NCI-H1105 treated with DMSO at 0.1 percent for 48 hours (cell line): ENCODE data around the gene TM2D3.

Source experiments
- DNase-seq: peaks from one replicate; lab custom pipeline; 2025; lab: John Stamatoyannopoulos, UW

TM2D3 gene, protein sequence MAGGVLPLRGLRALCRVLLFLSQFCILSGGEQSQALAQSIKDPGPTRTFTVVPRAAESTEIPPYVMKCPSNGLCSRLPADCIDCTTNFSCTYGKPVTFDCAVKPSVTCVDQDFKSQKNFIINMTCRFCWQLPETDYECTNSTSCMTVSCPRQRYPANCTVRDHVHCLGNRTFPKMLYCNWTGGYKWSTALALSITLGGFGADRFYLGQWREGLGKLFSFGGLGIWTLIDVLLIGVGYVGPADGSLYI

GRCh38 chr15:101652098-101652785, at the start of gene TM2D3:
Gene TM2D3, minus strand, starts transcription at chr15:101652381. Its CDS starts 20 bp downstream, at chr15:101652361.
- DNase-seq: peak; percentile 93

GRCh38 chr15:101698314-101698713, 46.1 kb upstream of the TM2D3 start:
- DNase-seq: no peak

DNA sequence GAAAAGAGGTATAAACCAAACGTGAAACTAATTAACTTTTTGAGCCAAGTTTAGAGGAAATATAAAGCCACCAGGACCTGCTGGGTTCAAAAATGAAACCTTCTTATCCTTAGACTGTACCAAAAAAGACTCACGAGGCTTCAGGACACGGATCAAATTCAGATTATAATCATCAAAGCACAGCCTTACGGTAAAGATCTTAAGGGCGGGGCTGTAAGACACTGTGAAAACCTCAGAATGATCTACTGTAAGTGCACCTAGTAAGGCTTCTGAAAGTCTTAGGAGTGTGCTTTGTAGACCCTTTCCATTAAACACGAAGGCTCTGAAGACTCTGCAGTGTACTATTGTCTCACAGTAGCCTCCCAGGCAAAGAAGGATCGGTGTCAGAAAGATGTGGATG, 45.3 kb upstream of the TM2D3 start:
- DNase-seq: no peak

GRCh38 chr15:101696829-101697228, 44.6 kb upstream of the TM2D3 start:
- DNase-seq: no peak

DNA sequence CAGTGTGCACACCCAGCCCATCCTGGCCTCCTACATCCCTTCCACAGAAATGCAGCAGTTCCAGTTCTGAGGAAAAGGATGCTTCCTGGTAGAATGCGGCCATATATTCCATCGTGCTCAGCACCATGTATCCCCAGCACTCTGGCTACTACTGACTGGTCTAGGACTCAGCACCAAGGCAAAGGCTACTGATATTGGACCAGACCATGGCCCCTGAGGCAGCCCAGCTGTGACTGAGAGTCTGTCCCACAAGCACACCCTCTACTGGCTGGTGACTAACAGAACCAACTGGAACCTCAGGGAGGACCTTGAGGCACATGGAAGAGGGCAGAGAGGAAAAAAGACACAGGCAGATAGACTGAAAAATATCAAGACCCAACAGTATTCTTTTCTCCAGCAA, 42.1 kb upstream of the TM2D3 start:
- no peak for DNase-seq

DNA sequence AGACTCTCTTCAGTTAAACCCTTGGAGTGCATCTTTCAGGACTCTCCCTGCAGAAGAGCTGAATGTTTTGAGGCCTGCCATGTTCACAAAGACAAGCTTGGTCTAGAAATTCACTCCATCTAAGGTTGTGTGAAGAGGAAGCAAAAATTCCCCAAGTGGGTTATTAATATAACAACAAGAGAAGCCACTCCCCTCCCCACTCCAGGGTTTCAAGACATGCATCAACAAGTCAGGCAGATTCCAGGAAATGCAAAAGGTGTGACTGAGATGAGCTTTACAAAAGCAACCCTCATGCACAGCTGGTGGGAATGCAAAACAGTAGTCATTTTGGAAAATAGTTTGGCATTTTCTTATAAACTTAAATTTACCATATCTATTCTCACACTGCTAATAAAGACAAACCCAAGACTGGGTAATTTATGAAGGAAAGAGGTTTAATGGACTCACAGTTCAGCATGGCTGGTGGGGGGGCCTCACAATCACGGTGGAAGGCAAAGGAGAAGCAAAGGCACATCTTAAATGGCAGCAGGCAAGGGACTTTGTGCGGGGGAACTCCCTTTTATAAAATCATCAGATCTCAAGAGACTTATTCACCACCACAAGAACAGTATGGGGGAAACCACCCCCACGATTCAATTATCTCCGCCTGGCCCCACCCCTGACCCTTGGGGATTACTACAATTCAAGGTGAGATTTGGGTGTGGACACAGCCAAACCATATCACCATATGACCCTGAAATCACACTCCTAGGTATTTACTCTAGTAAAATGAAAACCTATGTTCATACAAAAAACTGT, 40.8 kb upstream of the TM2D3 start:
- no peak for DNase-seq

GRCh38 chr15:101689901-101690300, 37.7 kb upstream of the TM2D3 start:
- DNase-seq: no peak

DNA sequence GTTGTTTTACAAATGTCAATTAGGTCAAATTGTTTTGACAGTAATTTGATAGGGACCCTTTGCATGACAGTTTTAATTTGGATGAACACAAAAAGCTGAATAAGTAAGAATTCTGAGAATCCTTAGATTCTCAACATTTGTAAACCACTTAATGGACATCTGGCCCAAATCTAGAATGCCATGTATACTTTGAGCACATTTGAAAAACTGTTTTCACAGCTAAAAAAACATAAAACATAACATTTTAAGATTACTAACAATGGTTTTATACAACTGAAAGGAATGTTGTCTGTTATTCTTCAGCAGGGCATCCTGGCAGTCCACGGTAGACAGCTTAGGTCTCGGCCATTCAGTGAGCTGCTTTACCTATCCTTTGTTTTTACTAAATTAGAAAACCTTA, 34.5 kb upstream of the TM2D3 start:
- DNase-seq: no peak

DNA sequence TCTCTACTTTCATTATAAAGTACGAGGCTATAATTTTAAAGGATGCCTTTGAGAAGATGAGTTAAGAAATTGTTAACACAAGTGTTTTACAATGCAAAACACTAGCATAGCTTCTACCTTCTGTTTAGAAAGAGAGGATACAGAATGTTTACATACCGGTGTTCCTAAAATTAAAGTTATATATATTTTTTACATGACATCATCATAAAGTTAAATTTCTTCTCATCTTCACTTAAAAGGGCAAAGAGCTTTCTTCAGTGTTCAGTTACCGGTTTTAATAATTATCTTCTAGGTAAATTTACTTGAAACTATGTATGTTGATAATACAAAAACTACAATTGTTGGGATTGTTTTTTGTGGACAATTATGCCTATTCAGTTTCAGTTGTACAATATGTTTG, 32.7 kb upstream of the TM2D3 start:
- no peak for DNase-seq

DNA sequence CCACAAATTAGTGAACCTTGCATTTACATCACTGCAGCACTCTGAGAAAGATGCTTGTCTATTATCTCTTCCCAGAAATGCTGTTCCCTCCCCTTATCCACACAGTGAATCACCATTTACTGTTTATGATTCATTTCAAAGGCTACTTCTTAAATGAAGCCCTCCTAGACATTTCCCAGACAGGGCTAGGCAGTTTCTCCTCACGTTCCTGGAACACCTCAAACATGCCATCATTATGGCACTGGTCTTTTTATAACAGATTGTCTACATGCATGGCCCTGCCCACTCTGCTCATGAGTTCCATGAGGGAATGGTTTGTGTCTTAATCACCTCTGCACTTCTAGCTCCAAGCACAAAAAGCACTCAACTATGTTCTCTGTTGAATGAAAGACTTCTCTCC, 32.2 kb upstream of the TM2D3 start:
- DNase-seq: no peak

DNA sequence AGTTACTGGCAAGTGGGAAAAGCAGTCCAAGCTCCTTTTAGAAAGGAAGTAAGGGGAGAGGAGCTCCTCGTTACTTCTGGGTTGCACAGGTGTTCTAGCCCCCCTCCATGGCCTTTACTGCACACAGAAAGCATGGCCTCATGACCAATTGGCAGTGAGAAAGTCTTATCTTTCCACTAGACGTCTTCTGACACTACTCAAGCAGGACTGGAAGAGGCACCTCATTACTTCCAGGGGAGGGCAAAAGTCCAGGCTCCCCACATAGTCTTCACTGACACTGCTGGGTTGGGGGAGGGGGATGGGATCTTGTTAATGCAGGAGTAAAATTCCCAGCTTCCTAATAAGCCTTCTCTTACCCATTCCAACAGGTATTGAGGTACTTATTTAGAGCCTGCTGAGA, 27.6 kb upstream of the TM2D3 start:
- DNase-seq: no peak

DNA sequence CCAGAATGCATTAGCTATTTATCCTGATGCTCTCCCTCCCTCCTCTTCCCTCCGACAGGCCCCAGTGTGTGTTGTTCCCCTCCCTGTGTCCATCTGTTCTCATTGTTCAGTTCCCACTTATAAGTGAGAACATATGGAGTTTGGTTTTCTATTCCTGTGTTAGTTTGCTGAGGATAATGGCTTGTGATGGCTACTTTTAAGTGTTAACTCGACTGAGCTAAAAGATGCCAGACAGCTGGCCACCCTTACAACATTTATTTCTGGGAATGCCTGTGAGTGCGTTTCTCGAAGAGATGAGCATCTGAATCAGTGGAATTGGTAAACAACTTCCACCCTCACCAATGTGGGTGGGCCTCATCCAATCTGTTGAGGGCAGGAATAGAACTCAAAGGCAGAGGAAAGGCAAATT, 24.7 kb upstream of the TM2D3 start:
- no peak for DNase-seq

DNA sequence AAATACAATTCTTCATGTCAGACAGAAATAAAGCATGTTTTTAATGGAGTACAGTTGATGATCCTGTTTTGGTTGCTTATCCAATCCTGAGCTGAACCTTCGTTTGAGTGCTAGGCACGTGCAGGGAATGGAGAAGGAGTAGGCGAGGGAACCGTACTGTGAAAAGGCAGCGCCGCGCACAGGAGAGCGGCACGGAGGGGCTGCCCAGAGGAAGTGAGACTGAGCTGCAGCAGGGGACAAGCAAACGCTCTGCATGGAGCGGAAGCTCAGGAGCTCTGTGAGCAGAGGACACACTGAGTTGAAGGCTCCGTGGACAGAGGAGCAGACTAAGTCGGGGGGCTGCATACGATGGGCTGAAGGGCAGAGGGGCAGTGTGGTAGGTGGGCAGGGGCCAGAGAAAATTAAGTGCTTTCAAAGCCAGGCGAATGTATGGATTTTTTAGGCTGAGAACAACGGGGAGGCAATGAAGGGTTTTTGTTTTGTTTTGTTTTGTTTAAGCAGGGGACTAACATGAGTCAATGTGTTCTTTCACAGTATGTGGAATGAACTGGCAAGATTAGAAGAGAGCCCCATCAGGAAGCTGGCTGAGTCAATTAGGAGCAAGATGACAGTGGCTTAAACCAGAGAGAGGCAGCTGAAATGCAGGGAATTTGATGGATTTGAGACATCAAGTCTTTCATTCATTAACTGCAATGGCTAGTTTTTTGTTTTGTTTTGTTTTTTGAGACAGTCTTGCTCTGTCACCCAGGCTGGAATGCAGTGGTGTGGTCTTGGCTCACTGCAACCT, 23.8 kb upstream of the TM2D3 start:
- no peak for DNase-seq

- DNase-seq: no peak
Measured at GRCh38 chr15:101675015-101675414, 22.8 kb upstream of the TM2D3 start.

- DNase-seq: no peak
Measured at GRCh38 chr15:101672298-101672697, 20.1 kb upstream of the TM2D3 start.

- DNase-seq: no peak
Measured at GRCh38 chr15:101669744-101670143, 17.6 kb upstream of the TM2D3 start.

DNA sequence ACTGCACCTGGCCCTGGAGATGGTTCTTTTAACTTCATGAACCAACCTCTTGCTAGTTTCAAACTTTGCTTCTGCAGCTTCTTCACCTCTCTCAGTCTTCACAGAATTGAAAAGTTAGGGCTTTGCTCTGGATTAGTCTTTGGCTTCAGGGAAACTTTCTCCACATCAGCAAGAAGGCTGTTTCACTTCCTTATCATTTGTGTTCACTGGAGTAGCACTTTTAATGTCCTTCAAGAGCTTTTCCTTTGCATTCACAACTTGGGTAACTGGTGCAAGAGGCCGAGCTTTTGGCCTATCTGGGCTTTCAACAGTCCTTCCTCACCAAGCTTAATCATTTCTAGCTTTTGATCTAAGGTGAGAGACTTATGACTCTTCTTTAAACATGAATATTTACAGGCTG, 15.7 kb upstream of the TM2D3 start:
- no peak for DNase-seq

GRCh38 chr15:101664303-101664913, 12.2 kb upstream of the TM2D3 start:
- no peak for DNase-seq

DNA sequence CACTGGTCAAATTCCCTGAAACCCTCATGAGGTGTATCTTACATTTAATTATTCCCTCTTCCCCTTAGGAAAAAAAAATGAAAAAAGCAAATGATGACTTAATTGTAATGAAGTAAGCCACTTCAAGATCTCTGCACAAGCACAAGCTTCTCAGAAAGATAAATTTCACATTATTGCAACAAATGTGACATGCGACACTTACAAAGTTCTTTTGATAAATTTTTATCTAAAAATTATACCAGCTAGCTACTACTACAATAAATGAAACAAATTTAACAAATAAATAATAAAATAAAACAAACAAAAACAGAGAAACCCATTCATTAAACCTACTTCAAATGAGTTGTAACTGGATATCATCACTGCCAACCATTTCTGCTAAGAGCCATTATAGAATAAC, 10.0 kb upstream of the TM2D3 start:
- no peak for DNase-seq

DNA sequence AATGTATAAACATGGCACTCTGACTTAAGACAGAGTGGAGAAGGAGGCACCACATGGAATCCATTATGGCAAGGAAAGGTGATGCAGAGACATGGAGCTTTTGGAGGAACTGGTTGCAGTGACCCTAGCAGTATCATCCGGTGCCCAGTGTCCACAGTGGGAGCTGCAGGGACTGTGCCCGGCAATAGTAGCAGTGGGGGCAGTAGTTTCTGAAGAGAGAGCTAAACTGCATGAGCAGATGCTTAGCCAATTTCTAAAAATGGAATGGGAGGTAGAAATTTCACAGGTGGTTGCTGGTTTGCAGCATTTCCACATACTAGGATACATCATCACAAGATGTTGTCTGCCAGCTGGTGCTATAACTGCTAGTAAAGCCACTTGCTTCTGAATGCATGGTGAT, 7.8 kb upstream of the TM2D3 start:
- DNase-seq: no peak

DNA sequence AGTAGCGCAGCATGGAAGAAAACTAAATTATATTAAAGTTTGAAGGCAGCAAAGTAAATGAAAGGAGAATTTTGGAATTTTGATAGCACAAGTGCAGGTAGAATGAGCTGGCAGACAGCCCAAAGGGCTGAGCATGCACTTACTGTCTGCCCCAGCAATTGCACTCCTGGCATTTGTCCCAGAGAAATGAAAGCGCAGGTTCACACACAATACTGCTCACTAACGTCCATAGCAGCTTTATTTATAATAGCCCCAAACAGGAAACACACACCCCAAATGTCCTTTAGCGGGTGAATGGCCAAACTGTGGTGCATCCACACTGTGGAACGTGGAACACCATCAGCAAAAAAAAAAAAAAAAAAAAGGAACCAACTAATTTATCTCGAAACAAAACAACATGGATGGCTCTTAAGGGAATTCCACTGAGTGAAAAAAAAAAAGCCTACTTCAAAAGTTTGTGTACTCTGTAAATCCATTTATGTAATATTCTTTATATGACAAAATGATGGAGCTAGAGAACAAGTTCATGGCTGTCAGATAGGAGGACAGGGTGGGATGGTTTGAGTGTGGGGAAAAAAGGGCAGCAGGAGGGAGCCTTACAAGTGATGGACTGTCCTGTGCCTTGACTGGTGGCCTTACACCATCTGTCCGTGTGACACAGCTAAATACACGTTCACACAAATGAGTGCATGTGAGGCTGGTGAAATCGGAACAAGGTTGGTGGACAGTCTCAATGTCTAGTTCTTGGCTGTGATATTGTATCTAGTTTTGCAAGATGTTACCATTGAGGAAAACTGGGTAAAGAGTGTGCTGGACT, 6.0 kb upstream of the TM2D3 start:
- peak; percentile 95 for DNase-seq
